ENCODE measurements around the gene FYN. TPM values are rescaled to one million over a fixed set of nuclear protein-coding genes. Genes with fewer than 3 reads are reported as not detected.

The FYN gene
- total RNA-seq, 4 donors from 2014 or later = 16.3 to 288 (median 52.2) TPM

GRCh38 chr6:111666847-111667246, 206.4 kb downstream of the FYN start:
- Histone ChIP-seq H3K27me3 (no peaks in the 10 kb centered on the region), H3K9me3 (no peaks in the 10 kb centered on the region), H3K4me1 (peaks cover 16 to 55% (median 39%) of the 10 kb centered on the region in 4 donors), H3K27ac (peak overlapping the region; percentile 39 to 87 (median 52)), H3K4me3 (no peak overlapping the region), H3K36me3 (no peaks in the 10 kb centered on the region)
- peak; percentile 56 for TF ChIP-seq EP300 (IDR thresholded peaks at IDR 0.05; ENCODE audit: low read depth)
- TF ChIP-seq POLR2A (IDR thresholded peaks at IDR 0.05) = no peak
- TF ChIP-seq POLR2AphosphoS5 (IDR thresholded peaks at IDR 0.05) = peak; percentile 24 to 46 (median 37)
- TF ChIP-seq CTCF (IDR thresholded peaks at IDR 0.05) = no peak
- DNase-seq = no peak
- in situ Hi-C loops (cut with MboI; ENCODE audit: low pct_ligation_motif_present in 1 of 4, low pct_unique_long_range_greater_than_20kb in 1 of 4, low sequenced_read_pairs in 3 of 4) = no loop called here
- WGBS, 2 donors (ENCODE audit: low coverage in 1 of 2) = 67 to 71% methylated on average over 2 of the region's 2 CpGs
- intact Hi-C loops (cut with DNase I; ENCODE audit: low total_unique reads) = no loop called here

GRCh38 chr6:111664565-111665030, 208.7 kb downstream of the FYN start:
- H3K4me3 ChIP-seq = no peak overlapping the region
- peaks cover 19 to 62% (median 46%) of the 10 kb centered on the region in 4 donors for H3K4me1 ChIP-seq
- in situ Hi-C loops (cut with MboI; ENCODE audit: low pct_ligation_motif_present in 1 of 4, low pct_unique_long_range_greater_than_20kb in 1 of 4, low sequenced_read_pairs in 3 of 4) (no loop called here), intact Hi-C loops (cut with DNase I; ENCODE audit: low total_unique reads) (no loop called here)
- DNase-seq = no peak
- H3K9me3 ChIP-seq = no peaks in the 10 kb centered on the region
- WGBS, 2 donors (ENCODE audit: low coverage in 1 of 2) = 72 to 74% methylated on average over 6 to 7 of the region's 7 CpGs
- peak overlapping the region; percentile 69 to 87 (median 76) for H3K27ac ChIP-seq
- H3K27me3 ChIP-seq = no peaks in the 10 kb centered on the region
- H3K36me3 ChIP-seq = no peaks in the 10 kb centered on the region
- TF ChIP-seq POLR2AphosphoS5 (IDR thresholded peaks at IDR 0.05) (peak in 1 of 3 donors; percentile 18), POLR2A (IDR thresholded peaks at IDR 0.05) (no peak)

GRCh38 chr6:111663692-111664564, 209.3 kb downstream of the FYN start:
- Histone ChIP-seq H3K27me3 (no peaks in the 10 kb centered on the region), H3K36me3 (no peaks in the 10 kb centered on the region), H3K4me1 (peaks cover 19 to 62% (median 46%) of the 10 kb centered on the region in 4 donors), H3K4me3 (no peak overlapping the region), H3K9me3 (no peaks in the 10 kb centered on the region), H3K27ac (peak overlapping the region; percentile 69 to 87 (median 76))
- TF ChIP-seq EP300 (IDR thresholded peaks at IDR 0.05; ENCODE audit: low read depth) (no peak), POLR2A (IDR thresholded peaks at IDR 0.05) (no peak), CTCF (IDR thresholded peaks at IDR 0.05) (no peak), POLR2AphosphoS5 (IDR thresholded peaks at IDR 0.05) (no peak)
- intact Hi-C loops (cut with DNase I; ENCODE audit: low total_unique reads) = loop anchor here (2.0 kb wide), 1 partner anchor 27 kb away; no protein-coding TSS in a partner anchor
- DNase-seq = no peak
- 65 to 79% methylated on average over 6 to 15 of the region's 15 CpGs for WGBS, 2 donors (ENCODE audit: low coverage in 1 of 2)
- in situ Hi-C loops (cut with MboI; ENCODE audit: low pct_ligation_motif_present in 1 of 4, low pct_unique_long_range_greater_than_20kb in 1 of 4, low sequenced_read_pairs in 3 of 4) = no loop called here

GRCh38 chr6:111662794-111663593, 210.3 kb downstream of the FYN start:
- intact Hi-C loops (cut with DNase I; ENCODE audit: low total_unique reads) = loop anchor here (2.0 kb wide), 1 partner anchor 28 kb away; no protein-coding TSS in a partner anchor
- Histone ChIP-seq H3K27ac (peak overlapping the region; percentile 69 to 87 (median 76)), H3K9me3 (no peaks in the 10 kb centered on the region), H3K4me3 (no peak overlapping the region), H3K36me3 (no peaks in the 10 kb centered on the region), H3K27me3 (no peaks in the 10 kb centered on the region), H3K4me1 (peaks cover 19 to 53% (median 42%) of the 10 kb centered on the region in 4 donors)
- in situ Hi-C loops (cut with MboI; ENCODE audit: low pct_ligation_motif_present in 1 of 4, low pct_unique_long_range_greater_than_20kb in 1 of 4, low sequenced_read_pairs in 3 of 4) = no loop called here
- peak; percentile 26 for DNase-seq
- TF ChIP-seq POLR2A (IDR thresholded peaks at IDR 0.05) (no peak), POLR2AphosphoS5 (IDR thresholded peaks at IDR 0.05) (no peak), EP300 (IDR thresholded peaks at IDR 0.05; ENCODE audit: low read depth) (no peak), CTCF (IDR thresholded peaks at IDR 0.05) (no peak)
- 65 to 73% methylated on average over 2 to 12 of the region's 12 CpGs for WGBS, 2 donors (ENCODE audit: low coverage in 1 of 2)

All from transverse colon (tissue), 4 donors.